GM21528 (cell line): ENCODE measurements around the gene VWCE.

Experiments
- ATAC-seq: cut with Tn5 transposase; IDR thresholded peaks from one replicate; pipeline ENCODE4 v1.9.1; 2021; ENCODE audit warnings: mild to moderate bottlenecking, moderate library complexity; ENCODE audit not compliant: unreplicated experiment, low FRiP score

Gene VWCE

GRCh38 chr11:61287338-61287977 is 7.7 kb downstream of the VWCE start:
- no peak for ATAC-seq

DNA sequence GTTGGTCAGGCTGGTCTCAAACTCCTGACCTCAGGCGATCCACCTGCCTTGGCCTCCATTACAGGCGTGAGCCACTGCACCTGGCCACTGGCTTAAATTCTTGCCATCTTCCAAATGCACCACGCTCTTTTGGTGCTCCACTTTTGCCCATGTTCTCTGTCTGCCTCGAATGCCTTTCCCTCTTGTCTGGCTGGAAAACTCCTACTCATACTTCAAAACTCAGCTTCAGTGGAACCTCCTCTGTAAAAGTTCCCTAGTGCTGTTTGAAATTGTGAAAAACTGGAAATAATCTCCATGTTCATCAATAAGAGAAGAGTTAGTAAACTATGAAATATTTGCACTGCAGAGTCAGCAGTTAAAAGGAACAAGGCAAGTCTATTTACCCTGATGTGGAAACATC is 11.5 kb downstream of the VWCE start:
- ATAC-seq = no peak

DNA sequence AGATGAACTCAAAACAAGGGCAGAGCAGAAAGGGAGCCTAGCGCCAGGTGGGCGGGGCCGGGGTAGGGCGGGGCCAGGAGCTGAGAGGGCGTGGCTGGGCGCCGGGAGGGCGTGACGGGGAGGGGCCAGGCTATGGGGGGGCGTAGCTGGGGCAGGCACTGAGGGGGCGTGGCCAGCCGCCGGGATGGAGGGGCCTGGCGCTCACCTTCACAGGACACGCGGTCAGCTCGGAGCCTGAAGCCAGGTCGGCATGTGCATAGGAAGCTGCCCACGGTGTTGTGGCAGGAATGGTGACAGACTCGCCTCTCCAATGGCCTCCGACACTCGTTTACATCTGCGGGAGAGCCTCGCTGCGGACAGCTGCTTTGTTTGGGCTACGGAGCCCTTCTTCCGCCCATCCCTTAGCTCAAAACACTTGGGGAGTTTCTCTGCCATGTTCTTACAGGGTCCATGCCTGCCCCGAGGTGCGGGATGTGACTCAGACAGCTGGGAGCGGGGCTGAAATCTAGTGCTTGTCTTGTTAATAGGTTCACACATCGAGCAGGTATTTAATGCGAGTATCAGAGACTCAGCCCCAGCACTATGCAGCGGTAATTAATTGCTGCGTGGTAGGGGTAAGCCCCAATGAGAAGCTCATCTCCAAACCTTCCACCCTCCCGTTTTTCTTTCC is 13.4 kb downstream of the VWCE start:
- no peak for ATAC-seq

DNA sequence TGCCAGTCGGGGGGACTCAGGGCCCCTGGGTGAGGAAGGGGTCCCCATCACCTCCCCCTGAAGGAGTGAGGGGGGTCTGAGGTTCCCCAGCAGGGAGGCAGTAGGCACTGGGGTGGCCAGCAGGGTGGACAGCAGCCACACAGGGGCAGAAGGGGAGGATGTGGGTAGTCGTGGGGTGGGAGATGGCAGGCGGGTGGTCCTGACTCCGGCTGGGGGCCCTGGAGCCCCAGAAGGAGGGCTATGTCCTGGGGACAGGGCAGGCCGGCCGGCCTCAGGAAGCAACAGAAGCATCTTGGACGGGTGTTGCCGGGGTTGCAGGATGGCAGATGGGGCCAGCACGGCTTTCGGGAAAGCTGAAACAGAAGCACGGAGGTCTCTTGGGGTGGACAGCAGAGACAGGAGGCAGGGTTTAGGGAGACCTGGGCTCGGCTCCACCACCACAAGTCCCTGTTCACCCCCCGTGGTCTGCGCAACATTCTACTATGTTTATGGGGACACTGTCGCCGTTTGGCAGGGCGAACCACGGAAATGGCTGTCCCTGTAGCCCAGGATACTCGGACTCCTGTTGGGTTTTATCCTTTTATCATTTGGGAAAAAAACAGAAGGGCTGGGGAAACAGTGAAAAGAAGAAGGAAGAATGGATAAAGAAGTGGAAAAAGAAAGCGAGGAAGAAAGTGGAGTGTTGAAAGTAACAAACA is 14.1 kb downstream of the VWCE start:
- no peak for ATAC-seq

- no peak for ATAC-seq
Observed at GRCh38 chr11:61279934-61280659, 15.0 kb downstream of the VWCE start.

DNA sequence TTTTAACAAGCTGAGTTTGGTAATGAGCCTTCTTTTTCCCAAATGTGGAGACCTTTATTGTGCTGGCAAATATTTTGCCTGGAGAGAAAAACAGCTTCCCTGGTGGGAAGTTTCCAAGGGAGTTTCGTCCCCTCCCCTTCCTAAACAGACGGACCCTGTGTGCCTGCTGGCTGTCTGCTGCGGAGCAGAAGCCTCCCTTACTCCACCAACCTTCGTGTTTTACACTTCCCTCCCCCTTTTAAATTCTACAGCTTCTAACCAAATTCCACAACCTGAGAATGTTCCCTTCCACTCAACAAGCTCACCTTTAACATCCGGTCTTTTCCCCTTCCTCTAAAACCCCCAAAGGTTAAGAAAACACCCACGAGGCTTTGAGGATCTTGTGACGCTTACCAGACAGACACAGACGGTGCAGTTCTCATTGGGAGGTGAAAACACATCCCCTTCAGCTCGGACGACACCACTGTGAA is 17.1 kb downstream of the VWCE start:
- no peak for ATAC-seq

DNA sequence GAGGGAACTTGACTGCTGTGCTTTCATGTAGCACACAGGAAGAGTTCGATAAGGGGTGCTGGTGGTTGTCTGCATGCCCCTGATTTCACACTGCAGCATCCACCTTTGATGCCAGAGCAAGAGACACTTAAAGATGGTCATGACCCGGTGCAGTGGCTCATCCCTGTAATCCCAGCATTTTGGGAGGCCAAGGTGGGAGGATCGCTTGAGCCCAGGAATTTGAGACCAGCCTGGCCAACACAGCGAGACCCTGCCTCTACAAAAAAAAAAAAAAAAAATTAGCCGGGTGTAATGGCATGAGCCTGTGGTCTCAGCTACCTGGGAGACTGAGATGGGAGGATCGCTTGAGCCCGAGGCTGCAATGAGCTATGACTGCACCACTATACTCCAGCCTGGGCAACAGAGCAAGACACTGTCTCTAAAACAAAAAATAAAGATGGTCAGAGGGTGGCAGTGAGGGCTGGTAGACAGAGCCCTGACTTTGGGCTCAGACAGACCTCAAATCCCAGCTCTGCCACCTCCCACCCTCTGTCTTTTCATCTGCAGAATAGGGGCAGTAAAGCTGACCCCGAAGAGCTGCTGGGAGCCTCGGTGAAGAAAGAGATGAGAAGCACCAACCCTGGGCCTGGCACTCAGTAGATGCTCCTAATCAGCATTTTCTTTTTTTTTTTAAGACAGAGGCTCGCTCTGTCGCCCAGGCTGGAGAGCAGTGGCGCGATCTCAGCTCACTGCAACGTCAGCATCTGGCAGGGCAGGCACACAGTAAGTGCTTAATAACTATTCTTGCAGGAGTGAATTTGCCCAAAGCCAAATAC is 17.7 kb downstream of the VWCE start:
- no peak for ATAC-seq

DNA sequence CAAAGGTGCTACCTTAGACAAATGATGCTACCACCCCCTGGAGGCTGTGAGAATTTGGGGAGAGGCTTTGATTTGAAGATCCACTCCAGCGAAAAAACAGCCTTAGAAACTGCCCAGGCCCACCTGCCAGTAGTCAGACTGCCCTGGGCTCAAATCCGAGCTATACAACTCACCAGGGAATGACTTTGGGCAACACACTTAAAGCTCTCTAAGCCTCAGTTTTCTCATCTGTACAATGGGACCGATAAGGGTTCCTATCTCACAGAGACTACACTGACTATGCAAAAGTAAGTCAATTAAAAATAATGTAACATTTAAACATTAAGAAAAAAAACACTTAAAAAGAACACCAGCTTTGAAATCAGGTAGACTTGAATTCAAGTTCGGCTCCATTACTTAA is 19.9 kb downstream of the VWCE start:
- ATAC-seq = no peak

DNA sequence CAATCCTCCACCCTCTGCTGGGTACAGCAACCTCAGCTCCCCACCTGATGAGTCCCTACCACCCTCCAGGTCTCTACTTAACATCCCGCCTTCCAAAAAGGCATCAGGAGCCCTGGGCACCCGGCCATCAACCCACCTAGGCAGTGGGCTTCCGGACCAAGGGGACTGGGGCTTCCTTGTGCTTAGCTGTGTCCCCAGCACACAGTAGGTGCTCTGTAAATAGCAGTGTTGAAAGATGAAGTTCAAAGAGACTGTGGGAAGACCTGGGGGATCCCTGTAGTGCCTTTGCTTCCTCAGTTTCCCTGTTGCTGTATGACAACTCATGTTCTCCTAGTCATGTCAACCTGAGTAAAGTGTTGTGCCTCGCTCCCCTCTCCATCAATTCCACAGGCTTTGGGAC is 21.0 kb downstream of the VWCE start:
- no peak for ATAC-seq

GRCh38 chr11:61273178-61274078 is 21.7 kb downstream of the VWCE start:
- no peak for ATAC-seq

DNA sequence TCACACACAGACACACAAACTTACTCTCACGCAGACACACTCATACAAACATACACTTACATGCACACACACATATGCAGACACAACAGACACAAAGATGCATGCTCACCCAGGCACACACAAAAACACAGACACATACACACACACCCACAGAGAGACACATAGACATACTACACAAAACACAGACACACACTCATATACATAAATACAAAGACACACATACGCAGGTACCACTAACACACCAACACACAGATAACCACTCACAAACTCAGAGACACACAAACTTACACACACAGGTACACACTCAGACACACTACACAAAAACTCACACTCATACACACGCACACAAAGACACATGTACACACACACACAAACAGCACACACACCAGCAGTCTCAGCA is 22.4 kb downstream of the VWCE start:
- ATAC-seq = no peak

GRCh38 chr11:61270354-61271076 is 24.6 kb downstream of the VWCE start:
- no peak for ATAC-seq

DNA sequence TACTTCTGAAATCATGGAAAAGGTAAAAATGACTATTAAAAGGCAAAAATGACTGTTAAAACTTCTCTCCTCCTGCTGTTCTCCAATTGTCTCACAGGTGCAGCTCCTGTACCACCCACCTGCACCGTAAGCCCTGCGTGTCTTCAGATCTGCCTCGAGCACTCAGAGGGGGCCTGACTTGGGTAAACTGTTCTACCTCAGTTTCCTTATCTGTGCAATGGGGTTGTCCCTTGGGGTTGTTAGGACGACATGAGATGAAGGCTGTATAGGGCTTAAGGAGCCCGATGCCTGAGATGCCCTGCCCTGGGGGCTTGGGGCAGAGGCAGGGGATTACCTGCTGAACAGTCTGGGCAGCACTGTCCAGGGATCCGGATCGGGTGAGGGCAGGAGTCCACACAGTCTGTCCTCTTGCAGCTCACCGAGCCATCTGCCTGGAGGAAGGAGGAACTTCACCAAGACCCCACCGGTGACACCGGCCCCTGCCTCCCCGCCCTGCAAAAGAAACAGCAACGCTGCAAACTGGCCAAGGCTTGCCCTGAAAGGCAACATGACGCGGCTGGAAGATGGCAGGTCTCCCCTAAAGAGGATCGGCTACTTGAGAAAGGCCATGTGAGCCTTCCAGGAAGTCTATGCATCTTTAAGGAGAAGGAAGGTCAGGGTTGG is 26.4 kb downstream of the VWCE start:
- ATAC-seq = no peak

- ATAC-seq = no peak
Observed at GRCh38 chr11:61267437-61267841, 27.7 kb downstream of the VWCE start.

DNA sequence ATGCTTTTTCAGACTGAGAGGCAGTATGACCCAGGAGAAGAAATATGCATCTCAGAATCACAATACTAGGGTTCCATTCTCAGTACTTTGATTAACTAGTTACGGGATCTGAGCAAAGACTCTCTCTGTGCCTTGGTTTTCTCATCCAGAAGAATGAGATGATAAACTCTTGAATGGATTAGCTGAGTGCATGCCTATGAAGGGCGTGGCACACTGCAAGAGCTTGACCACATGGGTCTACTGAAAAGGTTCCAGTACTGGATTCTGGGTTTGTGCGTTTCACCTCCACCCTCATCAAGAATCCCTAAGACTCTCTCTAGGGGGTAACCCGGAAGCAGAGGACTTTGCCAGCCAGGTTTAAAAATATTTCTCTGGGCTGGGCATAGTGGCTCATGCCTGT is 28.5 kb downstream of the VWCE start:
- ATAC-seq = no peak

DNA sequence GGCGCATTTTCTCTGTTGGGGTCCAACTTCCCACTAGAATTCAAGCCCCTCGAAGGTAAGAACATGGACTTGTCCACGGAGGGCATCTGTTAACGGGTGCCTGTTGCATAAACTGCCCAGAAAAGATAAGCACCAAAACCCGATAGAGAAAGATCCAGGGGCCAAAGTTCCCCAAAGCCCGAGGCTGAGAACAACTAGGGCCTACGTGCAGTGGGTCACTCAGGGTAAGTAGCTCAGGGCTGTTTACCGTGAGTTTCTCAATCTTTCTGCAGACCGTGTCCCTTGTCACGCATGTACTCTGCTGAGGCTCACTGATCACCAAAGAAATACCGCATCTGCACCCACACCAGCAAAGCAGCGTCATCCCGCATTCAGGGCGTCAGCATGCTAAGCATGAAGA is 29.8 kb downstream of the VWCE start:
- ATAC-seq = no peak

- ATAC-seq = no peak
Observed at GRCh38 chr11:61264795-61265194, 30.3 kb downstream of the VWCE start.

- ATAC-seq = no peak
Observed at GRCh38 chr11:61264371-61264770, 30.7 kb downstream of the VWCE start.
